ENCODE measurements around the gene TFAP2D. TPM values are rescaled to one million over a fixed set of nuclear protein-coding genes. Genes with fewer than 3 reads are reported as not detected.

TFAP2D gene
- total RNA-seq, 1 donor from 2014 or later, result not detected

GRCh38 chr6:50819904-50820868, 106.9 kb downstream of the TFAP2D start:
- peak; percentile 46 for ATAC-seq

DNA sequence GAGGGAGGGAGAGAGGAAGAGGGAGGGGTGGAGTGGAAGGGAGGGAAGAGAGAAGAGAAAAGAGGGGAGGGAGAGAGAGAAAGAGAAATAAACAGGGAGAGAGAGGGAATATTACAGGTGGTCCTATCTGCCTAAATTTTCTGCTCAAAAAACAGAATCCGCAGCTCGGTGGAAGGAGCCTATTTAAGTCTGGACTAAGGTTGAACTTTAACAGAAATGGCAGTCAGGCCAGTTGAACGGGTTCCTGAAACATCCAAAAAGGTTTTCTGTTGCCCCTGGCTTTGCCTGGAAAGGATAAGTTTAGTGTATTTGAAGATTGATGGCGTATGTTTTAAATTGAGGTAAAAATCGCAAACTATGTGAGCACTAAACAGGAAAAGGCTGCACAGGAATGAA, 107.5 kb downstream of the TFAP2D start:
- no peak for ATAC-seq

GRCh38 chr6:50821441-50822077, 108.2 kb downstream of the TFAP2D start:
- ATAC-seq, result no peak

GRCh38 chr6:50822078-50822476, 108.8 kb downstream of the TFAP2D start:
- ATAC-seq, result peak; percentile 53

Other genes starting within 250 kb of the TFAP2D start
- gene TFAP2B, start 105.3 kb downstream of the TFAP2D start, total RNA-seq, result 1.4 TPM